SK-N-SH treated with all-trans-retinoic acid at 6 μM for 48 hours (cell line): ENCODE results near the gene PHF11.

ENCODE experiments used
- ARNTL ChIP-seq: fragments of 450-650 bp; formaldehyde crosslinking; IDR thresholded peaks from 2 replicates; pipeline ENCODE4 v1.5.0; 2020; ENCODE audit warnings: low read depth, mild to moderate bottlenecking, moderate library complexity, borderline replicate concordance
- ESRRG ChIP-seq: fragments of 250-450 bp; sonication (Bioruptor Pico); IDR thresholded peaks from 2 replicates; pipeline ENCODE4 v1.6.1; 2021; ENCODE audit warnings: mild to moderate bottlenecking
- OSR1 ChIP-seq: fragments of 250-450 bp; sonication (Bioruptor Pico); IDR thresholded peaks from 2 replicates; pipeline ENCODE4 v1.8.0; 2022; ENCODE audit warnings: moderate library complexity, mild to moderate bottlenecking, inconsistent platforms
- PPARA ChIP-seq: fragments of 250-450 bp; sonication (Bioruptor Pico); IDR thresholded peaks from 2 replicates; pipeline ENCODE4 v1.5.0; 2020; ENCODE audit warnings: mild to moderate bottlenecking, borderline replicate concordance
- RARB ChIP-seq: fragments of 250-450 bp; sonication (Bioruptor Pico); IDR thresholded peaks from 2 replicates; pipeline ENCODE4 v1.8.0; 2021; ENCODE audit warnings: mild to moderate bottlenecking, moderate library complexity
- TCF4 ChIP-seq: fragments of 250-450 bp; sonication (Bioruptor Pico); IDR thresholded peaks from 2 replicates; pipeline ENCODE4 v1.8.0; 2021; ENCODE audit warnings: mild to moderate bottlenecking, moderate library complexity, borderline replicate concordance
- ZNF8 ChIP-seq: fragments of 450-650 bp; formaldehyde crosslinking; IDR thresholded peaks from 2 replicates; pipeline ENCODE4 v1.5.0; 2020; ENCODE audit warnings: mild to moderate bottlenecking, moderate library complexity
- TF ChIP-seq, protein P1 (sequence below): fragments of 250-450 bp; sonication (Bioruptor Pico); IDR thresholded peaks from 2 replicates; pipeline ENCODE4 v1.8.0; 2021; ENCODE audit warnings: low read depth, mild to moderate bottlenecking, moderate library complexity, borderline replicate concordance
- TF ChIP-seq, protein P2 (sequence below): fragments of 250-450 bp; sonication (Bioruptor Pico); IDR thresholded peaks from 2 replicates; pipeline ENCODE4 v1.8.0; 2020; ENCODE audit warnings: mild to moderate bottlenecking, moderate library complexity, borderline replicate concordance
- TF ChIP-seq, protein P3 (sequence below): fragments of 250-450 bp; sonication (Bioruptor Pico); IDR thresholded peaks from 2 replicates; pipeline ENCODE4 v1.5.1; 2020; ENCODE audit warnings: low read depth, mild to moderate bottlenecking, moderate library complexity

- no peak for TF ChIP-seq OSR1
- no peak for TF ChIP-seq ESRRG (CRISPR knock-in tag)
- no peak for TF ChIP-seq TCF4 (CRISPR knock-in tag)
- no peak for TF ChIP-seq ARNTL (CRISPR knock-in tag)
- TF ChIP-seq PPARA (CRISPR knock-in tag), result no peak
- TF ChIP-seq, protein P1, sequence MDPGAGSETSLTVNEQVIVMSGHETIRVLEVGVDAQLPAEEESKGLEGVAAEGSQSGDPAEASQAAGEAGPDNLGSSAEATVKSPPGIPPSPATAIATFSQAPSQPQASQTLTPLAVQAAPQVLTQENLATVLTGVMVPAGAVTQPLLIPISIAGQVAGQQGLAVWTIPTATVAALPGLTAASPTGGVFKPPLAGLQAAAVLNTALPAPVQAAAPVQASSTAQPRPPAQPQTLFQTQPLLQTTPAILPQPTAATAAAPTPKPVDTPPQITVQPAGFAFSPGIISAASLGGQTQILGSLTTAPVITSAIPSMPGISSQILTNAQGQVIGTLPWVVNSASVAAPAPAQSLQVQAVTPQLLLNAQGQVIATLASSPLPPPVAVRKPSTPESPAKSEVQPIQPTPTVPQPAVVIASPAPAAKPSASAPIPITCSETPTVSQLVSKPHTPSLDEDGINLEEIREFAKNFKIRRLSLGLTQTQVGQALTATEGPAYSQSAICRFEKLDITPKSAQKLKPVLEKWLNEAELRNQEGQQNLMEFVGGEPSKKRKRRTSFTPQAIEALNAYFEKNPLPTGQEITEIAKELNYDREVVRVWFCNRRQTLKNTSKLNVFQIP (CRISPR knock-in tag), result no peak
- no peak for TF ChIP-seq RARB (CRISPR knock-in tag)
- TF ChIP-seq, protein P2, sequence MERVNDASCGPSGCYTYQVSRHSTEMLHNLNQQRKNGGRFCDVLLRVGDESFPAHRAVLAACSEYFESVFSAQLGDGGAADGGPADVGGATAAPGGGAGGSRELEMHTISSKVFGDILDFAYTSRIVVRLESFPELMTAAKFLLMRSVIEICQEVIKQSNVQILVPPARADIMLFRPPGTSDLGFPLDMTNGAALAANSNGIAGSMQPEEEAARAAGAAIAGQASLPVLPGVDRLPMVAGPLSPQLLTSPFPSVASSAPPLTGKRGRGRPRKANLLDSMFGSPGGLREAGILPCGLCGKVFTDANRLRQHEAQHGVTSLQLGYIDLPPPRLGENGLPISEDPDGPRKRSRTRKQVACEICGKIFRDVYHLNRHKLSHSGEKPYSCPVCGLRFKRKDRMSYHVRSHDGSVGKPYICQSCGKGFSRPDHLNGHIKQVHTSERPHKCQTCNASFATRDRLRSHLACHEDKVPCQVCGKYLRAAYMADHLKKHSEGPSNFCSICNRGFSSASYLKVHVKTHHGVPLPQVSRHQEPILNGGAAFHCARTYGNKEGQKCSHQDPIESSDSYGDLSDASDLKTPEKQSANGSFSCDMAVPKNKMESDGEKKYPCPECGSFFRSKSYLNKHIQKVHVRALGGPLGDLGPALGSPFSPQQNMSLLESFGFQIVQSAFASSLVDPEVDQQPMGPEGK (CRISPR knock-in tag), result no peak
- no peak for TF ChIP-seq ZNF8 (CRISPR knock-in tag)
- TF ChIP-seq, protein P3, sequence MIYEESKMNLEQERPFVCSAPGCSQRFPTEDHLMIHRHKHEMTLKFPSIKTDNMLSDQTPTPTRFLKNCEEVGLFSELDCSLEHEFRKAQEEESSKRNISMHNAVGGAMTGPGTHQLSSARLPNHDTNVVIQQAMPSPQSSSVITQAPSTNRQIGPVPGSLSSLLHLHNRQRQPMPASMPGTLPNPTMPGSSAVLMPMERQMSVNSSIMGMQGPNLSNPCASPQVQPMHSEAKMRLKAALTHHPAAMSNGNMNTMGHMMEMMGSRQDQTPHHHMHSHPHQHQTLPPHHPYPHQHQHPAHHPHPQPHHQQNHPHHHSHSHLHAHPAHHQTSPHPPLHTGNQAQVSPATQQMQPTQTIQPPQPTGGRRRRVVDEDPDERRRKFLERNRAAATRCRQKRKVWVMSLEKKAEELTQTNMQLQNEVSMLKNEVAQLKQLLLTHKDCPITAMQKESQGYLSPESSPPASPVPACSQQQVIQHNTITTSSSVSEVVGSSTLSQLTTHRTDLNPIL (CRISPR knock-in tag), result no peak
These were observed 74.4 kb downstream of the PHF11 start for GRCh38 chr13:49569993-49570689.
